T-helper 9 cell (primary cell): ENCODE measurements around the gene FYTTD1.
"Not testable (repeated sequence)": the region's sequence is repeated elsewhere in the genome, so short reads cannot be mapped to it uniquely, and the experiment has no call there.

Experiments used
- DNase-seq: peaks from one replicate; pipeline ENCODE4 v3.0.0-alpha.2; 2020
- total RNA-seq, 2 donors: gene quantifications; one replicate each; lab custom pipeline; 2026; lab: John Stamatoyannopoulos, UW

FYTTD1 gene
- total RNA-seq = 117 to 137 reads per million in 2 donors

- DNase-seq = peak; percentile 80
Measured at GRCh38 chr3:197749601-197750395, at the start of gene FYTTD1. TSS of gene FYTTD1 (plus strand) at chr3:197749883. CDS start at chr3:197749972, 89 bp downstream.

GRCh38 chr3:197700095-197700494 lies 49.6 kb upstream of the FYTTD1 start:
- no peak for DNase-seq

GRCh38 chr3:197701841-197702240 lies 47.8 kb upstream of the FYTTD1 start:
- DNase-seq = no peak

GRCh38 chr3:197706658-197707057 lies 43.0 kb upstream of the FYTTD1 start:
- DNase-seq = no peak

- DNase-seq = no peak
Measured at GRCh38 chr3:197709135-197709534, 40.5 kb upstream of the FYTTD1 start.

GRCh38 chr3:197710965-197711364 lies 38.7 kb upstream of the FYTTD1 start:
- not testable (repeated sequence) for DNase-seq

- DNase-seq = peak; percentile 74
Measured at GRCh38 chr3:197711973-197712707, 37.5 kb upstream of the FYTTD1 start.

GRCh38 chr3:197713477-197713822 lies 36.2 kb upstream of the FYTTD1 start:
- no peak for DNase-seq

- DNase-seq = no peak
Measured at GRCh38 chr3:197714251-197714650, 35.4 kb upstream of the FYTTD1 start.

- DNase-seq = no peak
Measured at GRCh38 chr3:197718891-197719290, 30.8 kb upstream of the FYTTD1 start.

GRCh38 chr3:197720694-197721093 lies 29.0 kb upstream of the FYTTD1 start:
- DNase-seq = no peak

- DNase-seq = no peak
Measured at GRCh38 chr3:197722734-197723133, 26.9 kb upstream of the FYTTD1 start.

GRCh38 chr3:197727878-197728277 lies 21.8 kb upstream of the FYTTD1 start:
- DNase-seq = not testable (repeated sequence)

GRCh38 chr3:197728487-197728886 lies 21.2 kb upstream of the FYTTD1 start:
- no peak for DNase-seq

- DNase-seq = no peak
Measured at GRCh38 chr3:197730200-197730599, 19.5 kb upstream of the FYTTD1 start.

- DNase-seq = not testable (repeated sequence)
Measured at GRCh38 chr3:197730770-197731169, 18.9 kb upstream of the FYTTD1 start.

- DNase-seq = not testable (repeated sequence)
Measured at GRCh38 chr3:197731483-197731882, 18.2 kb upstream of the FYTTD1 start.

- no peak for DNase-seq
Measured at GRCh38 chr3:197733042-197733441, 16.6 kb upstream of the FYTTD1 start.

GRCh38 chr3:197734667-197735318 lies 14.9 kb upstream of the FYTTD1 start:
- DNase-seq = no peak

GRCh38 chr3:197736010-197736490 lies 13.6 kb upstream of the FYTTD1 start:
- DNase-seq = peak; percentile 32

GRCh38 chr3:197736491-197737318 lies 13.0 kb upstream of the FYTTD1 start, which contains the start of gene RUBCN:
TSS of gene RUBCN (minus strand) at chr3:197736904. CDS start at chr3:197736719, 185 bp downstream.
- DNase-seq = peak; percentile 91

GRCh38 chr3:197737319-197737649 lies 12.4 kb upstream of the FYTTD1 start:
- DNase-seq = no peak
